HepG2 (cell line): Measurements from ENCODE around the gene TTC6. TPM values are rescaled to one million over a fixed set of nuclear protein-coding genes. Genes with fewer than 3 reads are reported as not detected.

Experiments used
- ATAC-seq: fragments of 200-7000 bp; cut with Tn5 transposase; 3 replicates; pipeline ENCODE4 v1.9.1; 2020; ENCODE audit warnings: mild to moderate bottlenecking, moderate library complexity
- BruUV-seq: library from RNA; stranded (reverse); fragments of 400-500 nt; replicated peaks from 2 replicates; lab custom pipeline; 2021; lab: Mats Ljungman, UMichigan
- CTCF ChIA-PET: fragments of 300-600 bp; formaldehyde crosslinking; extraction: SDS; loops from one replicate; lab custom pipeline; 2021; ENCODE audit warnings: low total read pairs, inconsistent platforms, low intra/inter-chr PET ratio; lab: Yijun Ruan, JAX
- POLR2A ChIA-PET: fragments of 350-600 bp; sonication (Branson Sonifier 250); formaldehyde crosslinking; loops from one replicate; lab custom pipeline; 2020; ENCODE audit warnings: antibody characterized with exemption, inconsistent platforms; lab: Yijun Ruan, JAX
- DNase-seq: peaks from one replicate; pipeline ENCODE4 v3.0.0-alpha.2; 2015; ENCODE audit warnings: low spot score
- FAIRE-seq: peaks from 3 replicates; lab custom pipeline; 2011; peaks lifted over from hg19 to GRCh38; lab: Jason Lieb, UNC
- H2AFZ ChIP-seq: one replicate; pipeline ENCODE4 v1.6.1; 2011; ENCODE audit warnings: low read length, inconsistent platforms
- H3K27ac ChIP-seq: fragments of 300-600 bp; 3 replicates; pipeline ENCODE4 v1.8.0; 2011; ENCODE audit warnings: mixed run types, mild to moderate bottlenecking, mixed read lengths, low read length, inconsistent platforms; ENCODE audit not compliant: insufficient read depth; ENCODE audit errors: extremely low read length
- H3K27me3 ChIP-seq, 2 experiments: fragments of 200-600 bp in 1 of 2; 2 replicates in 1 of 2; 3 replicates in 1 of 2; pipeline versions ENCODE4 v1.6.0 to v1.8.0; 2011; ENCODE audit warnings: low read length in 2 of 2, mild to moderate bottlenecking in 2 of 2, moderate library complexity in 2 of 2, inconsistent platforms in 1 of 2; ENCODE audit not compliant: insufficient read depth in 2 of 2, control insufficient read depth in 1 of 2
- H3K36me3 ChIP-seq, 2 experiments: fragments of 200-600 bp in 1 of 2; replicated peaks in 1 of 2; 2 replicates in 1 of 2; 3 replicates in 1 of 2; pipeline versions ENCODE4 v1.5.1 to v1.8.0; 2011; ENCODE audit warnings: low read length in 2 of 2, inconsistent platforms in 1 of 2; ENCODE audit not compliant: insufficient read depth in 2 of 2, control insufficient read depth in 1 of 2
- H3K4me1 ChIP-seq: 2 replicates; pipeline ENCODE4 v1.5.1; 2012; ENCODE audit warnings: low read length, inconsistent platforms; ENCODE audit not compliant: insufficient read depth
- H3K4me2 ChIP-seq: 2 replicates; pipeline ENCODE4 v1.6.0; 2011; ENCODE audit warnings: low read depth, low read length, inconsistent platforms
- H3K4me3 ChIP-seq, 3 experiments: fragments of 200-600 bp in 1 of 3; sonication (generic), shearing (Covaris generic) in 1 of 3; replicated peaks in 1 of 3; 2 replicates each; pipeline ENCODE4 v1.5.1; 2011 to 2016; ENCODE audit warnings: low read length in 3 of 3, inconsistent platforms in 2 of 3, low read depth in 2 of 3, mild to moderate bottlenecking in 2 of 3, control low read depth in 1 of 3, mixed read lengths in 1 of 3; ENCODE audit not compliant: insufficient read depth in 1 of 3
- H3K79me2 ChIP-seq: one replicate; pipeline ENCODE4 v1.6.1; 2011; ENCODE audit warnings: low read length, inconsistent platforms; ENCODE audit not compliant: insufficient read depth
- H3K9ac ChIP-seq: 2 replicates; pipeline ENCODE4 v1.6.0; 2011; ENCODE audit warnings: mild to moderate bottlenecking, low read depth, low read length, inconsistent platforms; ENCODE audit not compliant: insufficient read depth
- H3K9me3 ChIP-seq: 2 replicates; pipeline ENCODE4 v1.5.1; 2012; ENCODE audit warnings: mild to moderate bottlenecking, low read length
- H4K20me1 ChIP-seq: 2 replicates; pipeline ENCODE4 v1.6.0; 2011; ENCODE audit warnings: inconsistent platforms, mild to moderate bottlenecking, low read length, moderate library complexity; ENCODE audit not compliant: insufficient read depth
- CHD4 ChIP-seq: fragments of 200-600 bp; sonication (generic); IDR thresholded peaks from 2 replicates; pipeline ENCODE4 v1.7.0; 2017; ENCODE audit warnings: mild to moderate bottlenecking, low read length, borderline replicate concordance
- HOXA3 ChIP-seq: sonication (generic); formaldehyde crosslinking; IDR thresholded peaks from 2 replicates; pipeline ENCODE4 v1.5.0; 2020; ENCODE audit warnings: missing genetic modification reagents
- MAFK ChIP-seq, 2 experiments: IDR thresholded peaks in 1 of 2; conservative IDR thresholded peaks in 1 of 2; 2 replicates each; pipeline ENCODE4 v1.6.1; 2011; ENCODE audit warnings: improper control_type of control experiment in 2 of 2, low read length in 2 of 2
- REXO4 ChIP-seq: sonication (generic); formaldehyde crosslinking; IDR thresholded peaks from 2 replicates; pipeline ENCODE4 v1.8.0; 2022; ENCODE audit warnings: missing genetic modification reagents, mild to moderate bottlenecking, borderline replicate concordance
- SIN3B ChIP-seq: fragments of 150-350 bp; IDR thresholded peaks from 2 replicates; pipeline ENCODE4 v1.6.1; 2014; ENCODE audit warnings: low read length
- SP4 ChIP-seq: sonication (generic); formaldehyde crosslinking; IDR thresholded peaks from 2 replicates; pipeline ENCODE4 v1.8.1; 2023; ENCODE audit warnings: mild to moderate bottlenecking, missing genetic modification reagents
- ZBTB38 ChIP-seq: sonication (generic); formaldehyde crosslinking; IDR thresholded peaks from 2 replicates; pipeline ENCODE4 v1.5.1; 2020; ENCODE audit warnings: mild to moderate bottlenecking, missing genetic modification reagents
- ZNF121 ChIP-seq: sonication (generic); formaldehyde crosslinking; IDR thresholded peaks from 2 replicates; pipeline ENCODE4 v1.5.0; 2020; ENCODE audit warnings: mild to moderate bottlenecking, missing genetic modification reagents
- ZNF232 ChIP-seq: sonication (generic); formaldehyde crosslinking; IDR thresholded peaks from 2 replicates; pipeline ENCODE4 v1.4.0; 2020; ENCODE audit warnings: missing genetic modification reagents, borderline replicate concordance
- ZNF326 ChIP-seq: sonication (generic); formaldehyde crosslinking; IDR thresholded peaks from 2 replicates; pipeline ENCODE4 v1.4.0; 2020; ENCODE audit warnings: missing genetic modification reagents, borderline replicate concordance
- ZNF780A ChIP-seq: sonication (generic); formaldehyde crosslinking; IDR thresholded peaks from 2 replicates; pipeline ENCODE4 v1.8.0; 2022; ENCODE audit warnings: mild to moderate bottlenecking, missing genetic modification reagents, moderate library complexity
- ZSCAN25 ChIP-seq: sonication (generic); formaldehyde crosslinking; IDR thresholded peaks from 2 replicates; pipeline ENCODE4 v1.8.0; 2022; ENCODE audit warnings: mild to moderate bottlenecking, missing genetic modification reagents
- WGBS: methylation state at CpG from one replicate; pipeline ENCODE4 v1.1.6; 2017; ENCODE audit warnings: low lambda C conversion rate; 5-methylcytosine and 5-hydroxymethylcytosine counted together
- in situ Hi-C: cut with HindIII; loops from 2 replicates; pipeline ENCODE4 v1.10.0; 2017; ENCODE audit warnings: low pct_unique_long_range_greater_than_20kb; ENCODE audit not compliant: extremely low pct_ligation_motif_present
- intact Hi-C: fragments of 100-400 bp; cut with micrococcal nuclease; formaldehyde crosslinking; loops from one replicate; pipeline ENCODE4 v1.10.0; 2022; ENCODE audit not compliant: unreplicated experiment
- polyA plus RNA-seq, 8 experiments: library from polyadenylated mRNA; depleted of rRNA in 3 of 8; stranded (reverse) in 7 of 8; unstranded in 1 of 8; fragments of >200 nt; fragmentation: Illumina TruSeq in 4 of 8; extraction: Trizol in 4 of 8; gene quantifications; 2 replicates each; pipeline versions ENCODE4 v1.2.1 to v1.2.3, GENCODE V29; 2011 to 2016; ENCODE audit warnings: low read depth in 4 of 8, missing spikeins in 1 of 8, mixed read lengths in 1 of 8; ENCODE audit not compliant: insufficient read depth in 1 of 8
- total RNA-seq, 5 experiments: library from RNA; depleted of rRNA; stranded (reverse); fragments of >200 nt; fragmentation: Illumina TruSeq; extraction: Trizol; gene quantifications; 2 replicates each; pipeline ENCODE4 v1.2.3, GENCODE V29; 2016; ENCODE audit warnings: low read depth in 1 of 5
- TF ChIP-seq, protein P1 (sequence below): sonication (generic); formaldehyde crosslinking; IDR thresholded peaks from 2 replicates; pipeline ENCODE4 v1.4.0; 2020; ENCODE audit warnings: missing genetic modification reagents, mild to moderate bottlenecking, borderline replicate concordance
- TF ChIP-seq, protein P2 (sequence below): sonication (generic); formaldehyde crosslinking; IDR thresholded peaks from 2 replicates; pipeline ENCODE4 v1.5.0; 2020; ENCODE audit warnings: mild to moderate bottlenecking, missing genetic modification reagents, moderate library complexity
- TF ChIP-seq, protein P3 (sequence below): sonication (generic); formaldehyde crosslinking; IDR thresholded peaks from 2 replicates; pipeline ENCODE4 v1.4.0; 2020; ENCODE audit warnings: missing genetic modification reagents
- TF ChIP-seq, protein P4 (sequence below): sonication (generic); formaldehyde crosslinking; IDR thresholded peaks from 2 replicates; pipeline ENCODE4 v1.4.0; 2020; ENCODE audit warnings: missing genetic modification reagents
- TF ChIP-seq, protein P5 (sequence below): conservative IDR thresholded peaks from 2 replicates; pipeline ENCODE4 v1.6.1; 2018; ENCODE audit warnings: missing genetic modification reagents

The TTC6 gene
- total and polyA plus RNA-seq, 2 of the 13 experiments (the other 11 are each of a cell fraction or from before 2014, with no cell fraction given): 9.3 to 27.4 TPM

DNA sequence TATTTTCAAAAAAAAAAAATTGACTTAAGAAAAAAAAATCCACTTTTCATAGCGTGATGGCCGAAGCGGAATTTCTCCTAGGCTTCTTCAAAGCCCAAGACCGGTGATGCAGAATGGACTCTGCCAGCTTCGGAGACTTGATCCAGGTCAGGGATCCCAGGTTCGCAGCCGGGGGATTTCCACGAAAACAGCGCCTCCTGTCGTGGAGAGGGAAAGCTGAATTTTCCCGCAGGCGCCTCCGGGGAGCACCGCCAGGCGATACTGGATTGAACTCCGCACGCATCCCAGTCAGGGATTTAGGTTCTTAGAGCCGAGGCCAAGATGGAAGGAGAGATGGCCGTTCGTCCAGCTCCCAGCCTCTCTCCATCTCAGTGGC is 2.1 kb downstream of the TTC6 start:
- H3K4me1 ChIP-seq: peaks cover 47% of the 10 kb centered on the region
- POLR2A ChIA-PET: interaction anchor here (0.7 to 3.3 kb wide), 2 partner anchors 10 to 20 kb away, joined by 3 to 27 read pairs; no protein-coding TSS in a partner anchor
- H3K27ac ChIP-seq: no peak overlapping the region
- DNase-seq (no peak), FAIRE-seq (no peak), ATAC-seq (no peak)
- no peak overlapping the region for H2AFZ ChIP-seq
- CTCF ChIA-PET: no interaction called here
- H3K36me3 ChIP-seq: peaks cover 1 to 5% of the 10 kb centered on the region in 2 experiments; a peak in 4 of 5 replicates
- no peaks in the 10 kb centered on the region for H4K20me1 ChIP-seq
- no peak overlapping the region for H3K4me2 ChIP-seq
- H3K9me3 ChIP-seq: no peaks in the 10 kb centered on the region
- no peaks in the 10 kb centered on the region; a peak in 1 of 5 replicates for H3K27me3 ChIP-seq
- no peak overlapping the region for H3K4me3 ChIP-seq
- 96% methylated on average over 20 of the region's 20 CpGs for whole genome bisulfite sequencing
- in situ Hi-C loops: no loop called here
- intact Hi-C loops: loop anchor here (2.0 kb wide), 1 partner anchor 193 kb away; no protein-coding TSS in a partner anchor
- BruUV-seq: no TSS peak
- peaks cover 56% of the 10 kb centered on the region for H3K79me2 ChIP-seq
- no peak overlapping the region for H3K9ac ChIP-seq
- peak; percentile 49; the same call in 1 of the 2 replicates for TF ChIP-seq SP4 (CRISPR knock-in tag)
- TF ChIP-seq REXO4 (CRISPR knock-in tag): no peak
- TF ChIP-seq, protein P1, sequence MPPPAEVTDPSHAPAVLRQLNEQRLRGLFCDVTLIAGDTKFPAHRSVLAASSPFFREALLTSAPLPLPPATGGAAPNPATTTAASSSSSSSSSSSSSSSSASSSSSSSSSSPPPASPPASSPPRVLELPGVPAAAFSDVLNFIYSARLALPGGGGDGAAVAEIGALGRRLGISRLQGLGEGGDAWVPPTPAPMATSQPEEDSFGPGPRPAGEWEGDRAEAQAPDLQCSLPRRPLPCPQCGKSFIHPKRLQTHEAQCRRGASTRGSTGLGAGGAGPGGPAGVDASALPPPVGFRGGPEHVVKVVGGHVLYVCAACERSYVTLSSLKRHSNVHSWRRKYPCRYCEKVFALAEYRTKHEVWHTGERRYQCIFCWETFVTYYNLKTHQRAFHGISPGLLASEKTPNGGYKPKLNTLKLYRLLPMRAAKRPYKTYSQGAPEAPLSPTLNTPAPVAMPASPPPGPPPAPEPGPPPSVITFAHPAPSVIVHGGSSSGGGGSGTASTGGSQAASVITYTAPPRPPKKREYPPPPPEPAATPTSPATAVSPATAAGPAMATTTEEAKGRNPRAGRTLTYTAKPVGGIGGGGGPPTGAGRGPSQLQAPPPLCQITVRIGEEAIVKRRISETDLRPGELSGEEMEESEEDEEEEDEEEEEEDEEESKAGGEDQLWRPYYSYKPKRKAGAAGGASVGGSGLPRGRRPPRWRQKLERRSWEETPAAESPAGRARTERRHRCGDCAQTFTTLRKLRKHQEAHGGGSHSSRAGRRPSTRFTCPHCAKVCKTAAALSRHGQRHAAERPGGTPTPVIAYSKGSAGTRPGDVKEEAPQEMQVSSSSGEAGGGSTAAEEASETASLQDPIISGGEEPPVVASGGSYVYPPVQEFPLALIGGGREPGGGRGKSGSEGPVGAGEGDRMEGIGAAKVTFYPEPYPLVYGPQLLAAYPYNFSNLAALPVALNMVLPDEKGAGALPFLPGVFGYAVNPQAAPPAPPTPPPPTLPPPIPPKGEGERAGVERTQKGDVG: peak; percentile 60; the same call in 1 of the 2 replicates
- TF ChIP-seq, protein P2, sequence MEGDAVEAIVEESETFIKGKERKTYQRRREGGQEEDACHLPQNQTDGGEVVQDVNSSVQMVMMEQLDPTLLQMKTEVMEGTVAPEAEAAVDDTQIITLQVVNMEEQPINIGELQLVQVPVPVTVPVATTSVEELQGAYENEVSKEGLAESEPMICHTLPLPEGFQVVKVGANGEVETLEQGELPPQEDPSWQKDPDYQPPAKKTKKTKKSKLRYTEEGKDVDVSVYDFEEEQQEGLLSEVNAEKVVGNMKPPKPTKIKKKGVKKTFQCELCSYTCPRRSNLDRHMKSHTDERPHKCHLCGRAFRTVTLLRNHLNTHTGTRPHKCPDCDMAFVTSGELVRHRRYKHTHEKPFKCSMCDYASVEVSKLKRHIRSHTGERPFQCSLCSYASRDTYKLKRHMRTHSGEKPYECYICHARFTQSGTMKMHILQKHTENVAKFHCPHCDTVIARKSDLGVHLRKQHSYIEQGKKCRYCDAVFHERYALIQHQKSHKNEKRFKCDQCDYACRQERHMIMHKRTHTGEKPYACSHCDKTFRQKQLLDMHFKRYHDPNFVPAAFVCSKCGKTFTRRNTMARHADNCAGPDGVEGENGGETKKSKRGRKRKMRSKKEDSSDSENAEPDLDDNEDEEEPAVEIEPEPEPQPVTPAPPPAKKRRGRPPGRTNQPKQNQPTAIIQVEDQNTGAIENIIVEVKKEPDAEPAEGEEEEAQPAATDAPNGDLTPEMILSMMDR: peak; percentile 33
- 0 out of 2 replicates have a peak, but pooled peaks have one; percentile 64 for TF ChIP-seq CHD4
- TF ChIP-seq ZNF780A (CRISPR knock-in tag): no peak
- no peak for TF ChIP-seq ZSCAN25 (CRISPR knock-in tag)
- no peak for TF ChIP-seq MAFK (conservative IDR thresholded peaks at IDR 0.05 in 1 of 2, IDR thresholded peaks at IDR 0.05 in 1 of 2; ENCODE audit: low read length in 2 of 2)
- no peak for TF ChIP-seq ZNF326
- TF ChIP-seq, protein P3, sequence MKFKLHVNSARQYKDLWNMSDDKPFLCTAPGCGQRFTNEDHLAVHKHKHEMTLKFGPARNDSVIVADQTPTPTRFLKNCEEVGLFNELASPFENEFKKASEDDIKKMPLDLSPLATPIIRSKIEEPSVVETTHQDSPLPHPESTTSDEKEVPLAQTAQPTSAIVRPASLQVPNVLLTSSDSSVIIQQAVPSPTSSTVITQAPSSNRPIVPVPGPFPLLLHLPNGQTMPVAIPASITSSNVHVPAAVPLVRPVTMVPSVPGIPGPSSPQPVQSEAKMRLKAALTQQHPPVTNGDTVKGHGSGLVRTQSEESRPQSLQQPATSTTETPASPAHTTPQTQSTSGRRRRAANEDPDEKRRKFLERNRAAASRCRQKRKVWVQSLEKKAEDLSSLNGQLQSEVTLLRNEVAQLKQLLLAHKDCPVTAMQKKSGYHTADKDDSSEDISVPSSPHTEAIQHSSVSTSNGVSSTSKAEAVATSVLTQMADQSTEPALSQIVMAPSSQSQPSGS (CRISPR knock-in tag): 0 out of 2 replicates have a peak, but pooled peaks have one; percentile 8
- TF ChIP-seq ZNF232 (CRISPR knock-in tag): 0 out of 2 replicates have a peak, but pooled peaks have one; percentile 47
- TF ChIP-seq, protein P4, sequence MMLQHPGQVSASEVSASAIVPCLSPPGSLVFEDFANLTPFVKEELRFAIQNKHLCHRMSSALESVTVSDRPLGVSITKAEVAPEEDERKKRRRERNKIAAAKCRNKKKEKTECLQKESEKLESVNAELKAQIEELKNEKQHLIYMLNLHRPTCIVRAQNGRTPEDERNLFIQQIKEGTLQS (CRISPR knock-in tag): no peak
- TF ChIP-seq HOXA3: 0 out of 2 replicates have a peak, but pooled peaks have one; percentile 28
- no peak for TF ChIP-seq SIN3B
- TF ChIP-seq ZNF121 (CRISPR knock-in tag): no peak
- peak; percentile 76 for TF ChIP-seq ZBTB38 (CRISPR knock-in tag)
- TF ChIP-seq, protein P5, sequence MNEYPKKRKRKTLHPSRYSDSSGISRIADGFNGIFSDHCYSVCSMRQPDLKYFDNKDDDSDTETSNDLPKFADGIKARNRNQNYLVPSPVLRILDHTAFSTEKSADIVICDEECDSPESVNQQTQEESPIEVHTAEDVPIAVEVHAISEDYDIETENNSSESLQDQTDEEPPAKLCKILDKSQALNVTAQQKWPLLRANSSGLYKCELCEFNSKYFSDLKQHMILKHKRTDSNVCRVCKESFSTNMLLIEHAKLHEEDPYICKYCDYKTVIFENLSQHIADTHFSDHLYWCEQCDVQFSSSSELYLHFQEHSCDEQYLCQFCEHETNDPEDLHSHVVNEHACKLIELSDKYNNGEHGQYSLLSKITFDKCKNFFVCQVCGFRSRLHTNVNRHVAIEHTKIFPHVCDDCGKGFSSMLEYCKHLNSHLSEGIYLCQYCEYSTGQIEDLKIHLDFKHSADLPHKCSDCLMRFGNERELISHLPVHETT (CRISPR knock-in tag): no peak
